ENCODE results near the gene NLE1. TPM values are rescaled to one million over a fixed set of nuclear protein-coding genes. Genes with fewer than 3 reads are reported as not detected.
"Not testable (repeated sequence)": the region's sequence is repeated elsewhere in the genome, so short reads cannot be mapped to it uniquely, and the experiment has no call there.

The NLE1 gene
- total and polyA plus RNA-seq, 2 experiments from 2014 or later = 11.4 to 19.9 TPM

DNA sequence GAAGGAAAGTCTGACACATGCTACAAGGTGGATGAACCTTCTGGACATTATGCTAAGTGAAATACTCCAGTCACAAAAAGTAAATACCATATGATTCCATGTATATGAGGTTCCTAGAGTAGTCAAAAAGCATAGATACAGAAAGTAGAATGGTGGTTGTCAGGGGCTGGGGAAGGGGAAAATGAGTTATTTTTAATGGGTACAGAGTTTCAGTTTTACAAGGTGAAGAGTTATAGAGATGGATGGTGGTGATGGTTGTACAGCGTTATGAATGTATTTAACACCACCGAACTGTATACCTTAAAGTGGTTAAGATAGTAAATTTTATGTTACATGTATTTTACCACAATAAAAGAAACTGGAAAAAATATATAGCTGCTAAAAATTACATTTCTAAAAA lies 40.4 kb downstream of the NLE1 start:
- peaks cover 7% of the 10 kb centered on the region for H3K36me3 ChIP-seq
- H3K4me1 ChIP-seq (ENCODE audit: low read depth) = no peaks in the 10 kb centered on the region
- TF ChIP-seq, protein P1, sequence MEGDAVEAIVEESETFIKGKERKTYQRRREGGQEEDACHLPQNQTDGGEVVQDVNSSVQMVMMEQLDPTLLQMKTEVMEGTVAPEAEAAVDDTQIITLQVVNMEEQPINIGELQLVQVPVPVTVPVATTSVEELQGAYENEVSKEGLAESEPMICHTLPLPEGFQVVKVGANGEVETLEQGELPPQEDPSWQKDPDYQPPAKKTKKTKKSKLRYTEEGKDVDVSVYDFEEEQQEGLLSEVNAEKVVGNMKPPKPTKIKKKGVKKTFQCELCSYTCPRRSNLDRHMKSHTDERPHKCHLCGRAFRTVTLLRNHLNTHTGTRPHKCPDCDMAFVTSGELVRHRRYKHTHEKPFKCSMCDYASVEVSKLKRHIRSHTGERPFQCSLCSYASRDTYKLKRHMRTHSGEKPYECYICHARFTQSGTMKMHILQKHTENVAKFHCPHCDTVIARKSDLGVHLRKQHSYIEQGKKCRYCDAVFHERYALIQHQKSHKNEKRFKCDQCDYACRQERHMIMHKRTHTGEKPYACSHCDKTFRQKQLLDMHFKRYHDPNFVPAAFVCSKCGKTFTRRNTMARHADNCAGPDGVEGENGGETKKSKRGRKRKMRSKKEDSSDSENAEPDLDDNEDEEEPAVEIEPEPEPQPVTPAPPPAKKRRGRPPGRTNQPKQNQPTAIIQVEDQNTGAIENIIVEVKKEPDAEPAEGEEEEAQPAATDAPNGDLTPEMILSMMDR (IDR thresholded peaks at IDR 0.05; ENCODE audit: low read depth, low read length) = no peak

DNA sequence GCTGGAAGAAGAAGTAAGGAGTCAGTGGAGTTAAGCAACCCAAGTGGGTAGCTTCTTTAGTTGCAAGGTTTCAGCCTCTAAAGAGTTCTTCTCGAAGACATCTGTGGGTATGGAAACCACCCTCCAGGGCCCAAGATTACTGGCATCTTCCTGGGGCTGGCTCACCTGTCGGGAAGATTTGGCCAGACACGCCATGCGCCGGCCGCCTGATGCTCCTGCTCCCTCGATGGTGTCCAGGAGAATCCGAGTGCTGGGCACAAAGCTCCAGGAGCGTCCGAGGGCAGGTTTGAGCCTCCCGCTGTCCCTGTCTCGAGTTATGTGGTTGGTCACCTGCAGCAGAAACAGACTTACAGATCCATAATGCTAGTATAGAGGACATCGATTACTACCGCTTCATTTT lies 41.1 kb downstream of the NLE1 start:
- no peaks in the 10 kb centered on the region for H3K27me3 ChIP-seq
- no peak for DNase-seq (ENCODE audit: low read depth in 1 of 2, low spot score in 1 of 2)
- no peak overlapping the region for H3K4me3 ChIP-seq
- H3K36me3 ChIP-seq = peaks cover 6% of the 10 kb centered on the region
- no peak overlapping the region for H3K27ac ChIP-seq
- H3K4me1 ChIP-seq (ENCODE audit: low read depth) = no peaks in the 10 kb centered on the region
- no peaks in the 10 kb centered on the region for H3K9me3 ChIP-seq (ENCODE audit: low read depth)
- TF ChIP-seq, protein P1 (IDR thresholded peaks at IDR 0.05; ENCODE audit: low read depth, low read length) = no peak

More for the DNA sequence above, 40.4 kb downstream of the NLE1 start:
- Histone ChIP-seq H3K4me3 (no peak overlapping the region), H3K9me3 (ENCODE audit: low read depth) (no peaks in the 10 kb centered on the region), H3K27ac (no peak overlapping the region), H3K27me3 (no peaks in the 10 kb centered on the region)
- DNase-seq (ENCODE audit: low read depth in 1 of 2, low spot score in 1 of 2) = no peak

DNA sequence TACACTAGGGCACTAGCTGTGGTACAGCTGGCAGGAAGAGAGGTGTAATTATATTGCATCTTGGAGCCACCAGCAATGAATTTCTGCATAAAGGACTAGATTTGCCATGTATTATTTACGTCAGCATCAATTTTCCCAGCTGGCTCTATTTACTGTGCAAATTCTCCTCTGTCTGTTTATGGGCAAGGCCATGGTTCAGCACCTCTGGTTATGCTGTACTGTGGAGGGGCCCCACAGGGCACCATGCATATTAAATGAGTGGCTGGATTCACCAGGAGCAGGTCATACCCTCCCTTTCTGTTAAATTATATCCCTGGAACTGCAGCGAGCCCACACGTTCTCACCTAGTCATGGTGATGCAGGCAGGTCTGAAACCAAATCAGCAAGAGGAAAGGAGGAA lies 42.2 kb downstream of the NLE1 start:
- Histone ChIP-seq H3K4me3 (no peak overlapping the region), H3K27me3 (no peaks in the 10 kb centered on the region), H3K9me3 (ENCODE audit: low read depth) (no peaks in the 10 kb centered on the region), H3K4me1 (ENCODE audit: low read depth) (no peaks in the 10 kb centered on the region), H3K27ac (no peak overlapping the region), H3K36me3 (peaks cover 3% of the 10 kb centered on the region)
- TF ChIP-seq, protein P1 (IDR thresholded peaks at IDR 0.05; ENCODE audit: low read depth, low read length) = no peak
- DNase-seq (ENCODE audit: low read depth in 1 of 2, low spot score in 1 of 2) = no peak

DNA sequence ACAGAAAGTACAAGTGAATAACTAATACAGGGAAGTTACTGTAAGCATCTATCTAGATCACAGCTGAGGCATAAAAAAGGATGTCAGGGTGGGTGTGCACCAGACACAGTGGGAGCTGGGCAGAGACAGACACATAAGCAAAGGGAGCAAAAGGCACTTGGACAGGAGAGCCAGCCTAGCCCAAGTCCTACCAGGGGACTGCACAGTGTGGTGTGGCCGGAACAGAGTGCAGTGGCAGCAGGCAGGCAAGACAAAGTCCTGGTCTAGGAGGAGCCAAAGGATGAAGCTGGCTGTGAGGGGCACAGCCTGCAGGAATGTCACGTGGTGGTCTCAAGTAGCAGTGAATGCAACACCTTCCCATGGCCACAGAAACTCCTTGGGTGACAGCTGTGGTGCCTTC lies 44.3 kb downstream of the NLE1 start:
- no peak for DNase-seq (ENCODE audit: low read depth in 1 of 2, low spot score in 1 of 2)
- Histone ChIP-seq H3K4me1 (ENCODE audit: low read depth) (no peaks in the 10 kb centered on the region), H3K27ac (no peak overlapping the region), H3K4me3 (no peak overlapping the region), H3K9me3 (ENCODE audit: low read depth) (no peaks in the 10 kb centered on the region), H3K27me3 (no peaks in the 10 kb centered on the region), H3K36me3 (peaks cover 3% of the 10 kb centered on the region)
- TF ChIP-seq, protein P1 (IDR thresholded peaks at IDR 0.05; ENCODE audit: low read depth, low read length) = no peak

DNA sequence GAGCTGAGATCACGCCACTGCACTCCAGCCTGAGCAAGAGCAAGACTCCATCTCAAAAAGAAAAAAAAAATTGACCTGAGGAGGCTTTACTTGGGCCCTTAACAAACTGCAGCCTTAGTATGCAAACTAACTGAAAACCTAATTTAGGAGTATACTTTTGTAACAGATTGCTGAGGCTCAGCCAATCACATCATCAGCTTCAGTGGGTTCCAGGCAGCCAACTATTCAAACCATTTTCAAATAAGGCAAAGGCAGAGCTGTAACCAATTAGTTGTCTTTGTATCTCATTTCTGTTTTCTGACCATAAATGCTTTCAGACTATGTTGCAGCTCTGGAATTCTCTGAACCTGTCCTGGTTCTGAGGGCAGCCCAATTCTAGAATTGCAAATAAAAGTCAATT lies 46.4 kb downstream of the NLE1 start:
- Histone ChIP-seq H3K9me3 (ENCODE audit: low read depth) (no peaks in the 10 kb centered on the region), H3K27me3 (no peaks in the 10 kb centered on the region), H3K4me1 (ENCODE audit: low read depth) (no peaks in the 10 kb centered on the region), H3K27ac (no peak overlapping the region), H3K36me3 (peaks cover 3% of the 10 kb centered on the region), H3K4me3 (no peak overlapping the region)
- no peak for DNase-seq (ENCODE audit: low read depth in 1 of 2, low spot score in 1 of 2)
- TF ChIP-seq, protein P1 (IDR thresholded peaks at IDR 0.05; ENCODE audit: low read depth, low read length) = no peak

DNA sequence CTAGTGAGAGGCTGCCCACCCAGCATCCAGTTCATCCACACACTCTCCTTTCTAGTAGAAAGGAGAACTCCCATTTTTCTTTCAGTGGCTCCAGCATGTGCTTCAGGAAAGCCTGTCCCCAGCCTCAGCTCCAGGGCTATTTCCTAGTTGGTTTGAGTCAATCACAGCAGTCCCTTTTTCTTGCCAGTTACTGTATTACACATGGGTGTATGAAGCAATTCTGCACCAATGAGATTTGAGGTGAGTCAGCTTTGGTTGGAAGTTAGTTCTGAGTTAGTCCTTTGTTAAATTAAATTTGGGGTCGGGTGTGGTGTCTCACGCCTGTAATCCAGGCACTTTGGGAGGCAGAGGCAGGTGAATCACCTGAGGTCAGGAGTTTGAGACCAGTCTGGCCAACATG lies 47.2 kb downstream of the NLE1 start:
- Histone ChIP-seq H3K4me1 (ENCODE audit: low read depth) (no peaks in the 10 kb centered on the region), H3K9me3 (ENCODE audit: low read depth) (no peaks in the 10 kb centered on the region), H3K27me3 (no peaks in the 10 kb centered on the region), H3K4me3 (no peak overlapping the region), H3K27ac (no peak overlapping the region), H3K36me3 (no peaks in the 10 kb centered on the region)
- peak in 1 of 2 donors; percentile 85 for DNase-seq (ENCODE audit: low read depth in 1 of 2, low spot score in 1 of 2)
- TF ChIP-seq, protein P1 (IDR thresholded peaks at IDR 0.05; ENCODE audit: low read depth, low read length) = no peak

DNA sequence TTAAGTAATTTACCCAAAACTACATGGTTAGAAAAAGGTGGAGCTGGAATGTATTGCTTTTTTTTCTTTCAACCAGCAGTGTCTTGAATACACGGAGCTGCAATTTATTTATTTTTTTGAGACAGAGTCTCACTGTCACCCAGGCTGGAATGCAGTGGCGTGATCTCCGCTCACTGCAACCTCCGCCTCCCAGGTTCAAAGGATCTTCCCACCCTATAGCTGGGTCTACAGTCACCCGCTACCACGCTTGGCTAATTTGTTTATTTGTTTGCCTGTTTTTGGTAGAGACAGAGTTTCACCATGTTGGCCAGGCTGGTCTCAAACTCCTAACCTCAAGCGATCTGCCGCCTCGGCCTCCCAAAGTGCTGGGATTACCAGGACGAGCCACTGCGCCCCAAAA lies 51.4 kb downstream of the NLE1 start:
- H3K4me3 ChIP-seq; H3K36me3 ChIP-seq; H3K9me3 ChIP-seq (ENCODE audit: low read depth); H3K27me3 ChIP-seq; H3K4me1 ChIP-seq (ENCODE audit: low read depth); H3K27ac ChIP-seq; DNase-seq (ENCODE audit: low read depth in 1 of 2, low spot score in 1 of 2): not testable (repeated sequence)
